HepG2 (cell line): ENCODE data around the gene LSS. TPM values are rescaled to one million over a fixed set of nuclear protein-coding genes. Genes with fewer than 3 reads are reported as not detected.
A peak's percentile ranks its signal among the peaks of the same experiment; 100 is the strongest.

ENCODE experiments used
- ATAC-seq: fragments of 200-7000 bp; cut with Tn5 transposase; 3 replicates; pipeline ENCODE4 v1.9.1; 2020; ENCODE audit warnings: mild to moderate bottlenecking, moderate library complexity
- BruUV-seq: library from RNA; stranded (reverse); fragments of 400-500 nt; replicated peaks from 2 replicates; lab custom pipeline; 2021; lab: Mats Ljungman, UMichigan
- CTCF ChIA-PET: fragments of 300-600 bp; formaldehyde crosslinking; extraction: SDS; loops from one replicate; lab custom pipeline; 2021; ENCODE audit warnings: low total read pairs, inconsistent platforms, low intra/inter-chr PET ratio; lab: Yijun Ruan, JAX
- POLR2A ChIA-PET: fragments of 350-600 bp; sonication (Branson Sonifier 250); formaldehyde crosslinking; loops from one replicate; lab custom pipeline; 2020; ENCODE audit warnings: antibody characterized with exemption, inconsistent platforms; lab: Yijun Ruan, JAX
- DNase-seq: peaks from one replicate; pipeline ENCODE4 v3.0.0-alpha.2; 2015; ENCODE audit warnings: low spot score
- FAIRE-seq: peaks from 3 replicates; lab custom pipeline; 2011; peaks lifted over from hg19 to GRCh38; lab: Jason Lieb, UNC
- H2AFZ ChIP-seq: one replicate; pipeline ENCODE4 v1.6.1; 2011; ENCODE audit warnings: low read length, inconsistent platforms
- H3K27ac ChIP-seq: fragments of 300-600 bp; 3 replicates; pipeline ENCODE4 v1.8.0; 2011; ENCODE audit warnings: mixed run types, mild to moderate bottlenecking, mixed read lengths, low read length, inconsistent platforms; ENCODE audit not compliant: insufficient read depth; ENCODE audit errors: extremely low read length
- H3K27me3 ChIP-seq, 2 experiments: fragments of 200-600 bp in 1 of 2; 2 replicates in 1 of 2; 3 replicates in 1 of 2; pipeline versions ENCODE4 v1.6.0 to v1.8.0; 2011; ENCODE audit warnings: low read length in 2 of 2, mild to moderate bottlenecking in 2 of 2, moderate library complexity in 2 of 2, inconsistent platforms in 1 of 2; ENCODE audit not compliant: insufficient read depth in 2 of 2, control insufficient read depth in 1 of 2
- H3K36me3 ChIP-seq, 2 experiments: fragments of 200-600 bp in 1 of 2; replicated peaks in 1 of 2; 2 replicates in 1 of 2; 3 replicates in 1 of 2; pipeline versions ENCODE4 v1.5.1 to v1.8.0; 2011; ENCODE audit warnings: low read length in 2 of 2, inconsistent platforms in 1 of 2; ENCODE audit not compliant: insufficient read depth in 2 of 2, control insufficient read depth in 1 of 2
- H3K4me1 ChIP-seq: 2 replicates; pipeline ENCODE4 v1.5.1; 2012; ENCODE audit warnings: low read length, inconsistent platforms; ENCODE audit not compliant: insufficient read depth
- H3K4me2 ChIP-seq: 2 replicates; pipeline ENCODE4 v1.6.0; 2011; ENCODE audit warnings: low read depth, low read length, inconsistent platforms
- H3K4me3 ChIP-seq, 3 experiments: fragments of 200-600 bp in 1 of 3; sonication (generic), shearing (Covaris generic) in 1 of 3; replicated peaks in 1 of 3; 2 replicates each; pipeline ENCODE4 v1.5.1; 2011 to 2016; ENCODE audit warnings: low read length in 3 of 3, inconsistent platforms in 2 of 3, low read depth in 2 of 3, mild to moderate bottlenecking in 2 of 3, control low read depth in 1 of 3, mixed read lengths in 1 of 3; ENCODE audit not compliant: insufficient read depth in 1 of 3
- H3K79me2 ChIP-seq: one replicate; pipeline ENCODE4 v1.6.1; 2011; ENCODE audit warnings: low read length, inconsistent platforms; ENCODE audit not compliant: insufficient read depth
- H3K9ac ChIP-seq: 2 replicates; pipeline ENCODE4 v1.6.0; 2011; ENCODE audit warnings: mild to moderate bottlenecking, low read depth, low read length, inconsistent platforms; ENCODE audit not compliant: insufficient read depth
- H3K9me3 ChIP-seq: 2 replicates; pipeline ENCODE4 v1.5.1; 2012; ENCODE audit warnings: mild to moderate bottlenecking, low read length
- H4K20me1 ChIP-seq: 2 replicates; pipeline ENCODE4 v1.6.0; 2011; ENCODE audit warnings: inconsistent platforms, mild to moderate bottlenecking, low read length, moderate library complexity; ENCODE audit not compliant: insufficient read depth
- HOXA3 ChIP-seq: sonication (generic); formaldehyde crosslinking; IDR thresholded peaks from 2 replicates; pipeline ENCODE4 v1.5.0; 2020; ENCODE audit warnings: missing genetic modification reagents
- KDM1A ChIP-seq: IDR thresholded peaks from 2 replicates; pipeline ENCODE4 v1.6.1; 2016; ENCODE audit warnings: missing compliant biosample characterization
- PTBP1 ChIP-seq: fragments of 200-400 bp; formaldehyde crosslinking; IDR thresholded peaks from 2 replicates; pipeline ENCODE4 v1.6.1; 2018; ENCODE audit warnings: low read length, low read depth; ENCODE audit not compliant: poor library complexity, severe bottlenecking
- TBP ChIP-seq: sonication (generic); formaldehyde crosslinking; IDR thresholded peaks from 2 replicates; pipeline ENCODE4 v1.5.0; 2020; ENCODE audit warnings: missing genetic modification reagents
- ZNF878 ChIP-seq: sonication (generic); formaldehyde crosslinking; IDR thresholded peaks from 2 replicates; pipeline ENCODE4 v1.8.1; 2023; ENCODE audit warnings: mild to moderate bottlenecking, missing genetic modification reagents, moderate library complexity
- WGBS: methylation state at CpG from one replicate; pipeline ENCODE4 v1.1.6; 2017; ENCODE audit warnings: low lambda C conversion rate; 5-methylcytosine and 5-hydroxymethylcytosine counted together
- in situ Hi-C: cut with HindIII; loops from 2 replicates; pipeline ENCODE4 v1.10.0; 2017; ENCODE audit warnings: low pct_unique_long_range_greater_than_20kb; ENCODE audit not compliant: extremely low pct_ligation_motif_present
- intact Hi-C: fragments of 100-400 bp; cut with micrococcal nuclease; formaldehyde crosslinking; loops from one replicate; pipeline ENCODE4 v1.10.0; 2022; ENCODE audit not compliant: unreplicated experiment
- polyA plus RNA-seq, 8 experiments: library from polyadenylated mRNA; depleted of rRNA in 3 of 8; stranded (reverse) in 7 of 8; unstranded in 1 of 8; fragments of >200 nt; fragmentation: Illumina TruSeq in 4 of 8; extraction: Trizol in 4 of 8; gene quantifications; 2 replicates each; pipeline versions ENCODE4 v1.2.1 to v1.2.3, GENCODE V29; 2011 to 2016; ENCODE audit warnings: low read depth in 4 of 8, missing spikeins in 1 of 8, mixed read lengths in 1 of 8; ENCODE audit not compliant: insufficient read depth in 1 of 8
- total RNA-seq, 5 experiments: library from RNA; depleted of rRNA; stranded (reverse); fragments of >200 nt; fragmentation: Illumina TruSeq; extraction: Trizol; gene quantifications; 2 replicates each; pipeline ENCODE4 v1.2.3, GENCODE V29; 2016; ENCODE audit warnings: low read depth in 1 of 5
- TF ChIP-seq, protein P1 (sequence below): IDR thresholded peaks from 2 replicates; pipeline ENCODE4 v1.6.1; 2016; ENCODE audit warnings: control low read depth
- TF ChIP-seq, protein P2 (sequence below): sonication (generic); formaldehyde crosslinking; IDR thresholded peaks from 2 replicates; pipeline ENCODE4 v1.4.0; 2020; ENCODE audit warnings: missing genetic modification reagents
- TF ChIP-seq, protein P3 (sequence below): sonication (generic); formaldehyde crosslinking; IDR thresholded peaks from 2 replicates; pipeline ENCODE4 v1.4.0; 2020; ENCODE audit warnings: missing genetic modification reagents
- TF ChIP-seq, protein P4 (sequence below): sonication (generic); formaldehyde crosslinking; IDR thresholded peaks from 2 replicates; pipeline ENCODE4 v1.9.0; 2022; ENCODE audit warnings: missing genetic modification reagents, mild to moderate bottlenecking, borderline replicate concordance

LSS gene
- total and polyA plus RNA-seq, 2 of the 13 experiments (the other 11 are each of a cell fraction or from before 2014, with no cell fraction given), result 72.6 to 113 TPM

DNA sequence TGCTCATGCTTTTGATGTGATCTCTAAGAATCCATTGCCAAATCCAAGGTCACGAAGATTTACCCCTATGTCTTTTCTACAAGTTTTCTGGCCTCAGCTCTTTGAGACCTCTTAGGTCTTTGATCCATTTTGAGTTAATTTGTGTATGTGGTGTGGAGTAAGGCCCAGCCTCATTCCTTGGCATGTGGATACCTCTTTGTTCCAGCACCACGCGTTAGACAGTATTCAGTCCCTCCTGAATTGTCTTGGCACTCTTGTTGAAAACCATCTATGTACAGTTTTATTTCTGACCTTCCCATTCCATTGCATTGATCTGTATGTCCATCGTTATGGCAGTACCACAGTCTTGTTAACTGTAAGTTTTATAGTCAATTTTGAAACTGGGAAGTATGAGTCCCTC, 65.2 kb downstream of the LSS start (continued):
- TF ChIP-seq, protein P1, sequence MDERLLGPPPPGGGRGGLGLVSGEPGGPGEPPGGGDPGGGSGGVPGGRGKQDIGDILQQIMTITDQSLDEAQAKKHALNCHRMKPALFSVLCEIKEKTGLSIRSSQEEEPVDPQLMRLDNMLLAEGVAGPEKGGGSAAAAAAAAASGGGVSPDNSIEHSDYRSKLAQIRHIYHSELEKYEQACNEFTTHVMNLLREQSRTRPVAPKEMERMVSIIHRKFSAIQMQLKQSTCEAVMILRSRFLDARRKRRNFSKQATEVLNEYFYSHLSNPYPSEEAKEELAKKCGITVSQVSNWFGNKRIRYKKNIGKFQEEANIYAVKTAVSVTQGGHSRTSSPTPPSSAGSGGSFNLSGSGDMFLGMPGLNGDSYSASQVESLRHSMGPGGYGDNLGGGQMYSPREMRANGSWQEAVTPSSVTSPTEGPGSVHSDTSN, result no peak
- TF ChIP-seq KDM1A (CRISPR knock-in tag), result no peak

DNA sequence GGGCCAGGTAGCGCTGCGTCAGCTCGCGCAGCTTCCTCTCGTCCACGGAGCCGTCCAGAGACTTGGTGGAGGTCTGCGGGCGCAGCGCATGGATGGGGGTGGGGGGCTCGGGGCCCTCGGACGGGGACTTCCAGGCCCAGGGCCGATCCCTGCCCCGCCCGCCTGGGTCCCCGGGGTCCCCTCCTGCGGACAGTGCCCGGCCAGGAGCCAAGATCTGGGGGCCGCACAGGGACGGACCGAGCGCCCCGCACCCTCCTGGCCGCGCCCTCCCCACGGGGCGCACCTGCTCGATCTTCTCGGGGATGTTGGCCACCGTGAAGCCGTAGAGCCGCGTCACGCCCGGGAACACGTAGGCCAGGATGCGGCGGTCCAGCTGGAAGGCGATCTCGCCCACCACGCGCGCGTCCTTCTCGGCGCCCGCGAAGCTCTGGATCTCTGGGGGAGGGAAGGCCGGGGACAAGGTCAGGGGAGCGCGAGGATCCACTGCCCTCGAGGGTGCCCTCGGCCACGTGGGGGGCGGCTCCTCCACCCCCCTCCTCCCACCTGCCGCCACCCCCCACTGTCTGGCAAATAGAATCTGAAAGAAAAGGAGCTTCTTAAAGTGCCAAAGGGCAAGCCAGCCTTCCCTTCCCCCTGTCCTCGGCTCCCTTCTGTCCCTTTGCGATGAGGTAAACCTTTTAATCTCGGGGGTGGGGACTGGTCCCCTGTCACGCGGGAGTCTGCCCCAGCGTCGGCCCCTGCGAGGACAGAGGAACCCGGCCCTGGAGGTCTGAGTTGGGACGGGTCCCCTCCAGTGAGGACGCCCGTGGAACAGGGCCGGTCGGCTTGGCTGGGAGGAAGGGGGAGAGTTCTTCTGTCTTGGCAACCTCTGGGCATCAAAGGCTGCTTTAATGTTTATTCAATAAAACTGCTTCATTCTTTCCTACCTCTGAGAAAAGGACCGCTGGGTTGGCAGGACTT, 66.7 kb downstream of the LSS start:
- in situ Hi-C loops, result no loop called here
- no peak overlapping the region for H2AFZ ChIP-seq
- no peak overlapping the region for H3K4me2 ChIP-seq
- BruUV-seq, result no TSS peak
- ATAC-seq (no peak), DNase-seq (no peak), FAIRE-seq (no peak)
- no peak overlapping the region for H3K9ac ChIP-seq
- ChIA-PET POLR2A (no interaction called here), CTCF (no interaction called here)
- peaks cover 13% of the 10 kb centered on the region for H3K4me1 ChIP-seq
- intact Hi-C loops, result no loop called here
- no peaks in the 10 kb centered on the region for H3K27me3 ChIP-seq
- H3K27ac ChIP-seq, result no peak overlapping the region
- H3K9me3 ChIP-seq, result no peaks in the 10 kb centered on the region
- H3K36me3 ChIP-seq, result no peaks in the 10 kb centered on the region
- 80% methylated on average over 31 of the region's 72 CpGs for WGBS
- H3K4me3 ChIP-seq, result no peak overlapping the region
- TF ChIP-seq PTBP1 (no peak), ZNF878 (no peak), TBP (CRISPR knock-in tag) (no peak), HOXA3 (0 out of 2 replicates have a peak, but pooled peaks have one; percentile 21)
- TF ChIP-seq, protein P2, sequence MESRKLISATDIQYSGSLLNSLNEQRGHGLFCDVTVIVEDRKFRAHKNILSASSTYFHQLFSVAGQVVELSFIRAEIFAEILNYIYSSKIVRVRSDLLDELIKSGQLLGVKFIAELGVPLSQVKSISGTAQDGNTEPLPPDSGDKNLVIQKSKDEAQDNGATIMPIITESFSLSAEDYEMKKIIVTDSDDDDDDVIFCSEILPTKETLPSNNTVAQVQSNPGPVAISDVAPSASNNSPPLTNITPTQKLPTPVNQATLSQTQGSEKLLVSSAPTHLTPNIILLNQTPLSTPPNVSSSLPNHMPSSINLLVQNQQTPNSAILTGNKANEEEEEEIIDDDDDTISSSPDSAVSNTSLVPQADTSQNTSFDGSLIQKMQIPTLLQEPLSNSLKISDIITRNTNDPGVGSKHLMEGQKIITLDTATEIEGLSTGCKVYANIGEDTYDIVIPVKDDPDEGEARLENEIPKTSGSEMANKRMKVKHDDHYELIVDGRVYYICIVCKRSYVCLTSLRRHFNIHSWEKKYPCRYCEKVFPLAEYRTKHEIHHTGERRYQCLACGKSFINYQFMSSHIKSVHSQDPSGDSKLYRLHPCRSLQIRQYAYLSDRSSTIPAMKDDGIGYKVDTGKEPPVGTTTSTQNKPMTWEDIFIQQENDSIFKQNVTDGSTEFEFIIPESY (CRISPR knock-in tag), result 0 out of 2 replicates have a peak, but pooled peaks have one; percentile 10
- TF ChIP-seq, protein P3, sequence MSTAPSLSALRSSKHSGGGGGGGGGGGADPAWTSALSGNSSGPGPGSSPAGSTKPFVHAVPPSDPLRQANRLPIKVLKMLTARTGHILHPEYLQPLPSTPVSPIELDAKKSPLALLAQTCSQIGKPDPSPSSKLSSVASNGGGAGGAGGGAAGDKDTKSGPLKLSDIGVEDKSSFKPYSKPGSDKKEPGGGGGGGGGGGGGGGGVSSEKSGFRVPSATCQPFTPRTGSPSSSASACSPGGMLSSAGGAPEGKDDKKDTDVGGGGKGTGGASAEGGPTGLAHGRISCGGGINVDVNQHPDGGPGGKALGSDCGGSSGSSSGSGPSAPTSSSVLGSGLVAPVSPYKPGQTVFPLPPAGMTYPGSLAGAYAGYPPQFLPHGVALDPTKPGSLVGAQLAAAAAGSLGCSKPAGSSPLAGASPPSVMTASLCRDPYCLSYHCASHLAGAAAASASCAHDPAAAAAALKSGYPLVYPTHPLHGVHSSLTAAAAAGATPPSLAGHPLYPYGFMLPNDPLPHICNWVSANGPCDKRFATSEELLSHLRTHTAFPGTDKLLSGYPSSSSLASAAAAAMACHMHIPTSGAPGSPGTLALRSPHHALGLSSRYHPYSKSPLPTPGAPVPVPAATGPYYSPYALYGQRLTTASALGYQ, result no peak
- TF ChIP-seq, protein P4, sequence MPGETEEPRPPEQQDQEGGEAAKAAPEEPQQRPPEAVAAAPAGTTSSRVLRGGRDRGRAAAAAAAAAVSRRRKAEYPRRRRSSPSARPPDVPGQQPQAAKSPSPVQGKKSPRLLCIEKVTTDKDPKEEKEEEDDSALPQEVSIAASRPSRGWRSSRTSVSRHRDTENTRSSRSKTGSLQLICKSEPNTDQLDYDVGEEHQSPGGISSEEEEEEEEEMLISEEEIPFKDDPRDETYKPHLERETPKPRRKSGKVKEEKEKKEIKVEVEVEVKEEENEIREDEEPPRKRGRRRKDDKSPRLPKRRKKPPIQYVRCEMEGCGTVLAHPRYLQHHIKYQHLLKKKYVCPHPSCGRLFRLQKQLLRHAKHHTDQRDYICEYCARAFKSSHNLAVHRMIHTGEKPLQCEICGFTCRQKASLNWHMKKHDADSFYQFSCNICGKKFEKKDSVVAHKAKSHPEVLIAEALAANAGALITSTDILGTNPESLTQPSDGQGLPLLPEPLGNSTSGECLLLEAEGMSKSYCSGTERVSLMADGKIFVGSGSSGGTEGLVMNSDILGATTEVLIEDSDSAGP (CRISPR knock-in tag), result no peak
- no peaks in the 10 kb centered on the region for H4K20me1 ChIP-seq
- H3K79me2 ChIP-seq, result no peaks in the 10 kb centered on the region
